ENCODE data around the gene MBP. TPM values are rescaled to one million over a fixed set of nuclear protein-coding genes. Genes with fewer than 3 reads are reported as not detected.

MBP gene
- total and polyA plus RNA-seq, 2 experiments from 2014 or later: 18.4 to 22.9 TPM

DNA sequence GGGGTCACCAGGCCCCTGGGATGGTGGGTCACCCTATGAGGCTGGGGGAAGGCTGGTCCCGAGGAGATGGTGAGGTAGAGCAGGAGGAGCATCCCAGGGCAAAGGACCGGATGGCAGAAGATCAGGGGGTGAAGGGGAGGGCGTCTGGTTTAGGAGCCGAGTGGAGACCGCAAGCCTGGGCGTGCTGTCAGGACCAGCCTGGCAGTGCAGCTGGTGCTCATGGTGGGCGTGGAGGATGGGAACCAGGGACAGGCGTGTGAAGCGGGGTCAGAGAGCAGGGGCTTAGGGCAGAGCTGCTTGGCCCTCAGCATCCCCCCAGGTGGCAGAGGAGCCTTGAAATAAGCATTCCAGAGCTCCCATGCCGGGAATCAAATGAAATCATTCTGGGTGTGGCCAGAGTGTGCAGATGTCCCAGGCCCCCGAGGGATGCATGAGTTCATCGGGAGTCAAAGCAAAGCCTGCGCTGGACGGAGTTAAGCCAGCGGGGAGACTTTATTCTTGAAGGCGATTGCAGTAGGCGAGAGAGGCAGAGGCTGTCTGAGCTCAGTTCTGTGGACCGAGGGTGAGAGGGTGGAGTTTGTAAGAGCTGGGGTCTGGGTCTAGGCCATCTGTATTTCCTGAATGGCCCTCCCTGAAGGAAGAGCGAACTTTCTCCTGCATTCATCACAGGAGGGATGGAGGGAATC lies 33.1 kb upstream of the MBP start (continued):
- TF ChIP-seq, protein P1, sequence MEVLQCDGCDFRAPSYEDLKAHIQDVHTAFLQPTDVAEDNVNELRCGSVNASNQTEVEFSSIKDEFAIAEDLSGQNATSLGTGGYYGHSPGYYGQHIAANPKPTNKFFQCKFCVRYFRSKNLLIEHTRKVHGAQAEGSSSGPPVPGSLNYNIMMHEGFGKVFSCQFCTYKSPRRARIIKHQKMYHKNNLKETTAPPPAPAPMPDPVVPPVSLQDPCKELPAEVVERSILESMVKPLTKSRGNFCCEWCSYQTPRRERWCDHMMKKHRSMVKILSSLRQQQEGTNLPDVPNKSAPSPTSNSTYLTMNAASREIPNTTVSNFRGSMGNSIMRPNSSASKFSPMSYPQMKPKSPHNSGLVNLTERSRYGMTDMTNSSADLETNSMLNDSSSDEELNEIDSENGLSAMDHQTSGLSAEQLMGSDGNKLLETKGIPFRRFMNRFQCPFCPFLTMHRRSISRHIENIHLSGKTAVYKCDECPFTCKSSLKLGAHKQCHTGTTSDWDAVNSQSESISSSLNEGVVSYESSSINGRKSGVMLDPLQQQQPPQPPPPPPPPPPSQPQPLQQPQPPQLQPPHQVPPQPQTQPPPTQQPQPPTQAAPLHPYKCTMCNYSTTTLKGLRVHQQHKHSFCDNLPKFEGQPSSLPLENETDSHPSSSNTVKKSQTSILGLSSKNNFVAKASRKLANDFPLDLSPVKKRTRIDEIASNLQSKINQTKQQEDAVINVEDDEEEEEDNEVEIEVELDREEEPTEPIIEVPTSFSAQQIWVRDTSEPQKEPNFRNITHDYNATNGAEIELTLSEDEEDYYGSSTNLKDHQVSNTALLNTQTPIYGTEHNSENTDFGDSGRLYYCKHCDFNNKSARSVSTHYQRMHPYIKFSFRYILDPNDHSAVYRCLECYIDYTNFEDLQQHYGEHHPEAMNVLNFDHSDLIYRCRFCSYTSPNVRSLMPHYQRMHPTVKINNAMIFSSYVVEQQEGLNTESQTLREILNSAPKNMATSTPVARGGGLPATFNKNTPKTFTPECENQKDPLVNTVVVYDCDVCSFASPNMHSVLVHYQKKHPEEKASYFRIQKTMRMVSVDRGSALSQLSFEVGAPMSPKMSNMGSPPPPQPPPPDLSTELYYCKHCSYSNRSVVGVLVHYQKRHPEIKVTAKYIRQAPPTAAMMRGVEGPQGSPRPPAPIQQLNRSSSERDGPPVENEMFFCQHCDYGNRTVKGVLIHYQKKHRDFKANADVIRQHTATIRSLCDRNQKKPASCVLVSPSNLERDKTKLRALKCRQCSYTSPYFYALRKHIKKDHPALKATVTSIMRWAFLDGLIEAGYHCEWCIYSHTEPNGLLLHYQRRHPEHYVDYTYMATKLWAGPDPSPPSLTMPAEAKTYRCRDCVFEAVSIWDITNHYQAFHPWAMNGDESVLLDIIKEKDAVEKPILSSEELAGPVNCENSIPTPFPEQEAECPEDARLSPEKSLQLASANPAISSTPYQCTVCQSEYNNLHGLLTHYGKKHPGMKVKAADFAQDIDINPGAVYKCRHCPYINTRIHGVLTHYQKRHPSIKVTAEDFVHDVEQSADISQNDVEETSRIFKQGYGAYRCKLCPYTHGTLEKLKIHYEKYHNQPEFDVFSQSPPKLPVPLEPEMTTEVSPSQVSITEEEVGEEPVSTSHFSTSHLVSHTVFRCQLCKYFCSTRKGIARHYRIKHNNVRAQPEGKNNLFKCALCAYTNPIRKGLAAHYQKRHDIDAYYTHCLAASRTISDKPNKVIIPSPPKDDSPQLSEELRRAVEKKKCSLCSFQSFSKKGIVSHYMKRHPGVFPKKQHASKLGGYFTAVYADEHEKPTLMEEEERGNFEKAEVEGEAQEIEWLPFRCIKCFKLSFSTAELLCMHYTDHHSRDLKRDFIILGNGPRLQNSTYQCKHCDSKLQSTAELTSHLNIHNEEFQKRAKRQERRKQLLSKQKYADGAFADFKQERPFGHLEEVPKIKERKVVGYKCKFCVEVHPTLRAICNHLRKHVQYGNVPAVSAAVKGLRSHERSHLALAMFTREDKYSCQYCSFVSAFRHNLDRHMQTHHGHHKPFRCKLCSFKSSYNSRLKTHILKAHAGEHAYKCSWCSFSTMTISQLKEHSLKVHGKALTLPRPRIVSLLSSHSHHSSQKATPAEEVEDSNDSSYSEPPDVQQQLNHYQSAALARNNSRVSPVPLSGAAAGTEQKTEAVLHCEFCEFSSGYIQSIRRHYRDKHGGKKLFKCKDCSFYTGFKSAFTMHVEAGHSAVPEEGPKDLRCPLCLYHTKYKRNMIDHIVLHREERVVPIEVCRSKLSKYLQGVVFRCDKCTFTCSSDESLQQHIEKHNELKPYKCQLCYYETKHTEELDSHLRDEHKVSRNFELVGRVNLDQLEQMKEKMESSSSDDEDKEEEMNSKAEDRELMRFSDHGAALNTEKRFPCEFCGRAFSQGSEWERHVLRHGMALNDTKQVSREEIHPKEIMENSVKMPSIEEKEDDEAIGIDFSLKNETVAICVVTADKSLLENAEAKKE (CRISPR knock-in tag; IDR thresholded peaks at IDR 0.05): no peak
- TF ChIP-seq EZH2 (IDR thresholded peaks at IDR 0.05; ENCODE audit: low read depth, unreplicated experiment): no peak
- no peak for TF ChIP-seq NANOG (IDR thresholded peaks at IDR 0.05; ENCODE audit: borderline replicate concordance)
- TF ChIP-seq STAT1 (IDR thresholded peaks at IDR 0.05; ENCODE audit: unreplicated experiment): no peak
- TF ChIP-seq, protein P2, sequence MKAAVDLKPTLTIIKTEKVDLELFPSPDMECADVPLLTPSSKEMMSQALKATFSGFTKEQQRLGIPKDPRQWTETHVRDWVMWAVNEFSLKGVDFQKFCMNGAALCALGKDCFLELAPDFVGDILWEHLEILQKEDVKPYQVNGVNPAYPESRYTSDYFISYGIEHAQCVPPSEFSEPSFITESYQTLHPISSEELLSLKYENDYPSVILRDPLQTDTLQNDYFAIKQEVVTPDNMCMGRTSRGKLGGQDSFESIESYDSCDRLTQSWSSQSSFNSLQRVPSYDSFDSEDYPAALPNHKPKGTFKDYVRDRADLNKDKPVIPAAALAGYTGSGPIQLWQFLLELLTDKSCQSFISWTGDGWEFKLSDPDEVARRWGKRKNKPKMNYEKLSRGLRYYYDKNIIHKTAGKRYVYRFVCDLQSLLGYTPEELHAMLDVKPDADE (IDR thresholded peaks at IDR 0.05): no peak

DNA sequence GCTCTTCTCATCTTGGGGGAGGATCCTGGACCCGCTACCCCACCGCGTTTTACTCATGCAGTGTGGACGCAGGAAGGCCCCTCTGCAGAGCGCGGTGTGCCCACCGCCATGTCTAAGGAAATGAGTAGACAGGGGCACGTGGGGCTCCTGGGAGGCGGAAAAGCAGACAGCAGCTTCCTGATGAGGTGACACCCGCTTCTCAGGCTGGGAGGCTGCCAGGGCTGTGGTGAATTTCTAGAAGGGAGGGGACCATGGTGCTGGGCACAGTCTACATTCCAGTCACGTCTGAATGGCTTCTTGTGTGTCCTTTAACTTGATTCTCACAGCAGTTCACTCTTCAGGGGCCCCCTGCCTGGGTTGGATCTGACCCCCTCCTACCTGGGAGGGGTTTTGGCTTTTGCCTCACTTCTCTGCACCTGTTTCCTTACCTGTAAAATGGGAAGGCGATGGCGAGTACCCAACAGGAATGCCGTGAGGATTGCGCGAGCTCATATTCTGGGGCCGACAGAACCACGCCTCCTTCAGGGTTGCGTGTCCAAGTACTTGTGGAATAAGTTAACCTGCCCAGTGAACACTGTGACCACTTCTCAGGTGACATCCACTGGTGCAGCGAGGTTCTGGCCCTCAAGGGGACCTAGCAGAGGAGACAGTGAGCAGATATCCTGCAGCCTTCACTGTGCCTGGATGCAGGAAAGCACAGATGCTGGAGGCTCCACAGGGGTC lies 32.3 kb upstream of the MBP start:
- Mint-ChIP-seq H3K9me3 (peaks cover 7% of the 10 kb centered on the region; the same call in 2 of the 3 replicates), H3K27ac (no peak overlapping the region), H3K27me3 (ENCODE audit: insufficient read depth, low read depth, poor library complexity) (peaks cover 7% of the 10 kb centered on the region), H3K36me3 (ENCODE audit: low read depth) (peaks cover 6% of the 10 kb centered on the region; the same call in 2 of the 3 replicates), H3K4me3 (no peak overlapping the region), H3K4me1 (peaks cover 75% of the 10 kb centered on the region)
- no peaks in the 10 kb centered on the region for H3K9me2 ChIP-seq (ENCODE audit: insufficient read depth)
- no peaks in the 10 kb centered on the region for H3K79me2 ChIP-seq (replicated peaks; ENCODE audit: insufficient read depth)
- no peak overlapping the region for H3K4me2 ChIP-seq
- DNase-seq (ENCODE audit: low spot score): no peak
- H3K36me3 ChIP-seq (ENCODE audit: insufficient read depth): no peaks in the 10 kb centered on the region
- H3K27me3 ChIP-seq (ENCODE audit: insufficient read depth): no peaks in the 10 kb centered on the region
- ATAC-seq: no peak
- H3K4me1 ChIP-seq (ENCODE audit: insufficient read depth): peaks cover 28% of the 10 kb centered on the region
- no peak overlapping the region for H3K4me3 ChIP-seq
- H4K20me1 ChIP-seq (replicated peaks; ENCODE audit: insufficient read depth): no peaks in the 10 kb centered on the region
- no peak overlapping the region for H3K27ac ChIP-seq (ENCODE audit: low read depth)
- no peaks in the 10 kb centered on the region for H3F3A ChIP-seq (replicated peaks; ENCODE audit: low read depth)
- no peak overlapping the region for H2AFZ ChIP-seq
- TF ChIP-seq STAT1 (IDR thresholded peaks at IDR 0.05; ENCODE audit: unreplicated experiment): no peak
- no peak for TF ChIP-seq EZH2phosphoT487 (IDR thresholded peaks at IDR 0.05; ENCODE audit: unreplicated experiment)
- TF ChIP-seq JUNB (IDR thresholded peaks at IDR 0.05; ENCODE audit: unreplicated experiment): no peak
- TF ChIP-seq, protein P3, sequence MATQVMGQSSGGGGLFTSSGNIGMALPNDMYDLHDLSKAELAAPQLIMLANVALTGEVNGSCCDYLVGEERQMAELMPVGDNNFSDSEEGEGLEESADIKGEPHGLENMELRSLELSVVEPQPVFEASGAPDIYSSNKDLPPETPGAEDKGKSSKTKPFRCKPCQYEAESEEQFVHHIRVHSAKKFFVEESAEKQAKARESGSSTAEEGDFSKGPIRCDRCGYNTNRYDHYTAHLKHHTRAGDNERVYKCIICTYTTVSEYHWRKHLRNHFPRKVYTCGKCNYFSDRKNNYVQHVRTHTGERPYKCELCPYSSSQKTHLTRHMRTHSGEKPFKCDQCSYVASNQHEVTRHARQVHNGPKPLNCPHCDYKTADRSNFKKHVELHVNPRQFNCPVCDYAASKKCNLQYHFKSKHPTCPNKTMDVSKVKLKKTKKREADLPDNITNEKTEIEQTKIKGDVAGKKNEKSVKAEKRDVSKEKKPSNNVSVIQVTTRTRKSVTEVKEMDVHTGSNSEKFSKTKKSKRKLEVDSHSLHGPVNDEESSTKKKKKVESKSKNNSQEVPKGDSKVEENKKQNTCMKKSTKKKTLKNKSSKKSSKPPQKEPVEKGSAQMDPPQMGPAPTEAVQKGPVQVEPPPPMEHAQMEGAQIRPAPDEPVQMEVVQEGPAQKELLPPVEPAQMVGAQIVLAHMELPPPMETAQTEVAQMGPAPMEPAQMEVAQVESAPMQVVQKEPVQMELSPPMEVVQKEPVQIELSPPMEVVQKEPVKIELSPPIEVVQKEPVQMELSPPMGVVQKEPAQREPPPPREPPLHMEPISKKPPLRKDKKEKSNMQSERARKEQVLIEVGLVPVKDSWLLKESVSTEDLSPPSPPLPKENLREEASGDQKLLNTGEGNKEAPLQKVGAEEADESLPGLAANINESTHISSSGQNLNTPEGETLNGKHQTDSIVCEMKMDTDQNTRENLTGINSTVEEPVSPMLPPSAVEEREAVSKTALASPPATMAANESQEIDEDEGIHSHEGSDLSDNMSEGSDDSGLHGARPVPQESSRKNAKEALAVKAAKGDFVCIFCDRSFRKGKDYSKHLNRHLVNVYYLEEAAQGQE (IDR thresholded peaks at IDR 0.05; ENCODE audit: unreplicated experiment): no peak

Data from GM23338 (cell line).